Measurements from ENCODE around the gene PLAU. TPM values are rescaled to one million over a fixed set of nuclear protein-coding genes. Genes with fewer than 3 reads are reported as not detected.

The PLAU gene
- 16.5 and 53.8 TPM in 2 replicates for total RNA-seq (ENCODE audit: low replicate concordance)

DNA sequence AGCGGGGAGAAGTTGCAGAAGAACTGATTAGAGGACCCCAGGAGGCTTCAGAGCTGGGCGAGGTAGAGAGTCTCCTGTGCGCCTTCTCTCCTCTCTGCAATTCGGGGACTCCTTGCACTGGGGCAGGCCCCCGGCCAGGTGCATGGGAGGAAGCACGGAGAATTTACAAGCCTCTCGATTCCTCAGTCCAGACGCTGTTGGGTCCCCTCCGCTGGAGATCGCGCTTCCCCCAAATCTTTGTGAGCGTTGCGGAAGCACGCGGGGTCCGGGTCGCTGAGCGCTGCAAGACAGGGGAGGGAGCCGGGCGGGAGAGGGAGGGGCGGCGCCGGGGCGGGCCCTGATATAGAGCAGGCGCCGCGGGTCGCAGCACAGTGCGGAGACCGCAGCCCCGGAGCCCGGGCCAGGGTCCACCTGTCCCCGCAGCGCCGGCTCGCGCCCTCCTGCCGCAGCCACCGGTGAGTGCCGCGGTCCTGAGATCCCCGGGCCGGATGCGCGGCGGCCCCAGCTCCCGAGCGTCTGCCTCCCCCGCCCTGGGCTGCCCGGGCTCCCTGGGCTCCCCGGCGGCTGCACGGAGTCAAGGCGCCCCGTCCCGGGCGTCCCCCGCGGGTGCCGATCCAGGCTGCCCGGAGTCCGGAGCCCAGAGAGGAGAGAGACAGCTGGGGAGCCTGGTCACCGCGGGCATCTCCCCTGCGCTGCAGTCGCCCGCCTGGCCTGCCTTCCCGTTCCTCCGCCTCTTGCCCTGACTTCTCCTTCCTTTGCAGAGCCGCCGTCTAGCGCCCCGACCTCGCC, at the start of gene PLAU:
PLAU (plus strand) TSS at position 369 of the 789 bp plus-strand sequence. CDS start 424 bp downstream, outside the sequence.

DNA sequence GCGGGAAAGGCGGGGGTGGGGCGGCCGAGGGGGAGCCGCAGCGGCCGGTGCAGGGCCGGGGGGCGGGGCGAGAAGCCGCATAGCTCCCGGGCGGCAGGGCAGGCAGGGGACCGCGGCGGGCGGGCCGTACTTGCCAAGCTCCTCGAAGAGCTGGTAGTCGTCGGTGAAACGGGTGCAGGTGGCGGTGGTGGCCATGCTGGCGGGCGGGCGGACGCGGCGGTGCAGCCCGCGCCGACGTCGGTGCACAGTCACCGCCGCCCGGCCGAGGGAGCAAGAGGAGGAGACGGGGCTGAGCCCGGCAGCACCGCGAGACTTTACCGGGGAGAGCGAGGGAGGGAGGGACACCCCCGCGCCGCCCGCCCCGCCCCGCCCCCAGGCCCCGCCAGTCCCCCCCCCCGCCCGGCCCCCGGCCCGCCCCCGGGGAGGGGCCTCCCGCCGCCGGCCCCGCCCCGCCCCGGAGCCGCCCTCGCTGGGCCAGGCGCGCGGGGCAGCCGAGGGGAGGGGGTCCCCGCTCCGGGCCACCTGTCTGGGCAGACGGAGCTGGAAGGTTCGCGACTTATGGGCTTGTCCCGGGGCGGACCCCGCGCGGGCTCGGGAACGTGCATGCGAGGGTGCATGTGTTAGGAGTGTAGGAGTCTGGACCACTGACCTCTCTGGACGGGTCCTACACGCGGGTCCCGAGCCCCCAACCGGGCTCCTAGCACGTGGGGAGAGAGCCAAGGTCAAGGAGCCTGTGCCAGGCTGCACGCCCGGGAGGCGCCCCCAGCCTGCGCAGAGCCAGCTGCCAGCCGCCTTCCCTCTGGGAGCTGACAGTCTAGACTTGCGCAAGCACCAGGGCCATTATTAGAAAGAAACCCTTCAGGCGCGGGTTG, 36.4 kb upstream of the PLAU start, which contains the start of gene CAMK2G:
CAMK2G (minus strand) TSS at position 289 of the 872 bp plus-strand sequence; CDS start at position 195, 94 bp downstream.

Other genes starting within 250 kb of the PLAU start
- gene AGAP5, start 213.0 kb upstream of the PLAU start, total RNA-seq (ENCODE audit: low replicate concordance), result 1.7 and 4.1 TPM in 2 replicates
- gene SEC24C, start 166.8 kb upstream of the PLAU start, total RNA-seq (ENCODE audit: low replicate concordance), result 53.9 and 63.6 TPM in 2 replicates
- 11.0 and 30.1 TPM in 2 replicates for gene CHCHD1, start 129.1 kb upstream of the PLAU start, total RNA-seq (ENCODE audit: low replicate concordance)
- gene ZSWIM8, start 125.5 kb upstream of the PLAU start, total RNA-seq (ENCODE audit: low replicate concordance), result 40.9 and 60.0 TPM in 2 replicates
- 7.7 and 13.0 TPM in 2 replicates for gene NDST2, start 99.5 kb upstream of the PLAU start, total RNA-seq (ENCODE audit: low replicate concordance)
- gene CAMK2G, start 36.6 kb upstream of the PLAU start, total RNA-seq (ENCODE audit: low replicate concordance), result 18.1 and 22.4 TPM in 2 replicates
- 108 and 162 TPM in 2 replicates for gene VCL, start 87.0 kb downstream of the PLAU start, total RNA-seq (ENCODE audit: low replicate concordance)
- 11.7 and 20.8 TPM in 2 replicates for gene AP3M1, start 239.7 kb downstream of the PLAU start, total RNA-seq (ENCODE audit: low replicate concordance)
- gene ADK, start 240.1 kb downstream of the PLAU start, total RNA-seq (ENCODE audit: low replicate concordance), result 16.4 and 34.9 TPM in 2 replicates